OCI-LY3 (cell line): ENCODE results near the gene DLGAP4.

Experiments used
- H2AFZ ChIP-seq: fragments of 200-600, 300-600 bp; shearing (Covaris generic); 2 replicates; pipeline ENCODE4 v1.6.0; 2014; ENCODE audit warnings: antibody characterized with exemption, low read depth, low read length
- H3K27ac ChIP-seq: fragments of 200-600, 300-600 bp; sonication (generic); 2 replicates; pipeline ENCODE4 v1.5.1; 2014; ENCODE audit warnings: mild to moderate bottlenecking, low read length, moderate library complexity, mixed read lengths
- H3K27me3 ChIP-seq: fragments of 200-600, 300-600 bp; sonication (generic); 2 replicates; pipeline ENCODE4 v1.6.1; 2014; ENCODE audit warnings: low read depth, low read length, mixed read lengths
- H3K36me3 ChIP-seq: fragments of 200-600, 300-600 bp; sonication (generic); replicated peaks from 2 replicates; pipeline ENCODE3; 2014; ENCODE audit warnings: low read depth, low read length, mixed read lengths
- H3K4me1 ChIP-seq: fragments of 300-600, 200-600 bp; sonication (generic); 2 replicates; pipeline ENCODE4 v1.6.1; 2014; ENCODE audit warnings: low read length, mixed read lengths
- H3K4me2 ChIP-seq: fragments of 200-600, 300-600 bp; sonication (generic); 2 replicates; pipeline ENCODE4 v1.6.1; 2014; ENCODE audit warnings: low read length, mixed read lengths
- H3K4me3 ChIP-seq: fragments of 300-600, 200-600 bp; sonication (generic); 2 replicates; pipeline ENCODE4 v1.5.1; 2014; ENCODE audit warnings: antibody characterized with exemption, mild to moderate bottlenecking, low read length, moderate library complexity
- H3K79me2 ChIP-seq: fragments of 300-600, 200-600 bp; shearing (Covaris generic); 2 replicates; pipeline ENCODE4 v1.6.1; 2014; ENCODE audit warnings: mild to moderate bottlenecking, low read length, mixed read lengths
- H3K9ac ChIP-seq: fragments of 300-600, 200-600 bp; shearing (Covaris generic); 2 replicates; pipeline ENCODE4 v1.6.0; 2014; ENCODE audit warnings: mild to moderate bottlenecking, low read length, moderate library complexity
- H3K9me3 ChIP-seq: fragments of 200-600, 300-600 bp; shearing (Covaris generic); 2 replicates; pipeline ENCODE4 v1.6.1; 2014; ENCODE audit warnings: low read length, mixed read lengths; ENCODE audit not compliant: insufficient read depth
- H4K20me1 ChIP-seq: fragments of 200-600, 300-600 bp; sonication (generic); 2 replicates; pipeline ENCODE4 v1.6.1; 2016; ENCODE audit warnings: low read length, mixed read lengths; ENCODE audit not compliant: insufficient read depth
- EZH2phosphoT487 ChIP-seq: fragments of 200-600 bp; shearing (Covaris generic); IDR thresholded peaks from 2 replicates; pipeline ENCODE4 v1.6.1; 2018; ENCODE audit warnings: antibody characterized with exemption, mixed run types, low read depth
- TF ChIP-seq, protein P1 (sequence below): fragments of 200-600, 300-600 bp; sonication (generic); IDR thresholded peaks from 2 replicates; pipeline ENCODE4 v1.5.1; 2014; ENCODE audit warnings: antibody characterized with exemption, low read length, low read depth

DLGAP4 gene

DNA sequence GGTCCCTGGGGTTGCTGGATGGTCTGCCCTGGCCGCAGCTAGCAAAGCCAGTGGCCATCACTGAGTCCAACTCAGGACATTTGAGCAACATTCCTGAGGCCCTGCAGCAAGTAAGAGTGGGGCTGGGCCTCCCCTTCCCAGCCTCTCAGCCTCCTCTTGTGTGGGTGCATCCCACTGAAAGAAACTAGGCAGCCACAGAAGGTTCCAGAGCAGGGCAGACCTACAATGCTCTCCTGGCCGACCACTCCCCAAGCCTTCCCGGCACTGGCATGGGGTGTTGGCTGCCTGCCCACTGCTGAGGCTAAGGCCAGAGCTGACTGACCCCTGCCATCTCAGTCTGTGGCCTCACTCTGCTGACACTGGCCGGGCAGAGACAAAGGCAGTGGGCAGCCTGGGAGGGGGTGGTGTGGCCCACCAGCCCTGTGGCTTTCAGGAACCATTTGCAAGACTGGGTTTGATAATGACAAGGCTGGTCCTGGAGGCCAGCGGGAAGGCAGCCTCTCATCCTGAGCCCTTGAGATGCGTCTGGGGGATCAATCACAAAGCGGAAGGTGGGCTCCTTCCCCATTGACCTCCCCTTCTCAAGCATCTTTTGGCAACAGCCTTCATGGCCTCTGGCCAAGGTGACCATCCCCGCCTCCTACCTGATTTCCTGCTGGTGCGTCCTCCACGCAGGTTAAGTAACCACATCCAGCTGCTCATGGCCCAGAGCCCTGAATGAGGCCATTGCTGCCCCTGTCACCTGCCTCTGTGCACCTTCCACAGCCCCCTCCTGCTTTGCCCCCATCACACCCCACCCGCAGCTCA lies 9.6 kb downstream of the DLGAP4 start:
- no peaks in the 10 kb centered on the region for H3K79me2 ChIP-seq
- TF ChIP-seq, protein P1, sequence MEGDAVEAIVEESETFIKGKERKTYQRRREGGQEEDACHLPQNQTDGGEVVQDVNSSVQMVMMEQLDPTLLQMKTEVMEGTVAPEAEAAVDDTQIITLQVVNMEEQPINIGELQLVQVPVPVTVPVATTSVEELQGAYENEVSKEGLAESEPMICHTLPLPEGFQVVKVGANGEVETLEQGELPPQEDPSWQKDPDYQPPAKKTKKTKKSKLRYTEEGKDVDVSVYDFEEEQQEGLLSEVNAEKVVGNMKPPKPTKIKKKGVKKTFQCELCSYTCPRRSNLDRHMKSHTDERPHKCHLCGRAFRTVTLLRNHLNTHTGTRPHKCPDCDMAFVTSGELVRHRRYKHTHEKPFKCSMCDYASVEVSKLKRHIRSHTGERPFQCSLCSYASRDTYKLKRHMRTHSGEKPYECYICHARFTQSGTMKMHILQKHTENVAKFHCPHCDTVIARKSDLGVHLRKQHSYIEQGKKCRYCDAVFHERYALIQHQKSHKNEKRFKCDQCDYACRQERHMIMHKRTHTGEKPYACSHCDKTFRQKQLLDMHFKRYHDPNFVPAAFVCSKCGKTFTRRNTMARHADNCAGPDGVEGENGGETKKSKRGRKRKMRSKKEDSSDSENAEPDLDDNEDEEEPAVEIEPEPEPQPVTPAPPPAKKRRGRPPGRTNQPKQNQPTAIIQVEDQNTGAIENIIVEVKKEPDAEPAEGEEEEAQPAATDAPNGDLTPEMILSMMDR: no peak
- no peak for TF ChIP-seq EZH2phosphoT487
- H3K27ac ChIP-seq: no peak overlapping the region
- 0 out of 2 replicates have a peak, but pooled peaks cover 6% of the 10 kb centered on the region for H3K27me3 ChIP-seq
- no peaks in the 10 kb centered on the region for H4K20me1 ChIP-seq
- no peak overlapping the region for H2AFZ ChIP-seq
- no peaks in the 10 kb centered on the region for H3K9me3 ChIP-seq
- no peaks in the 10 kb centered on the region for H3K36me3 ChIP-seq
- no peak overlapping the region for H3K4me3 ChIP-seq
- no peak overlapping the region for H3K9ac ChIP-seq
- H3K4me2 ChIP-seq: no peak overlapping the region
- no peaks in the 10 kb centered on the region for H3K4me1 ChIP-seq

DNA sequence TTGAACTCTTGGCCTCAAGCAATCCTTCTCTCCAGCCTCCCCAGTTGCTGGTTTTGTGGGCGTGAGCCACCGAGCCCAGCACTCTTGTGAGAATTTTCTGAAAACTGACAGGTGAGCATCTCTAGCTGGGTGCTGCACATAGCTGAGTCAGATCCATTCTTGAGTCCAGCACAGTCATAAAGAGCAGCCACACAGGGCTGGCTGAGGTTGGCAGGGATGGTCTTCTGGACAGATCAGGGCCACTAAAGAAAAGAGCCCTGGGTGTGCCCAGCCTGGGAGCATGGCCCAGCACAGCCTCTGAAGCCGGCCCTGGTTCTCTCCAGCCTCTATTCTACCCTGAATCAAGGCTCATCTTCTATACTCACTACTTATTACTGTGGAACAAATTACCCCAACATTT lies 11.5 kb downstream of the DLGAP4 start:
- Histone ChIP-seq H3K9ac (no peak overlapping the region), H3K4me1 (no peaks in the 10 kb centered on the region), H4K20me1 (no peaks in the 10 kb centered on the region), H3K4me3 (no peak overlapping the region), H3K36me3 (no peaks in the 10 kb centered on the region), H3K9me3 (no peaks in the 10 kb centered on the region), H3K27ac (no peak overlapping the region), H3K4me2 (no peak overlapping the region), H2AFZ (no peak overlapping the region), H3K79me2 (no peaks in the 10 kb centered on the region), H3K27me3 (no peaks in the 10 kb centered on the region)
- no peak for TF ChIP-seq EZH2phosphoT487
- TF ChIP-seq, protein P1: no peak

DNA sequence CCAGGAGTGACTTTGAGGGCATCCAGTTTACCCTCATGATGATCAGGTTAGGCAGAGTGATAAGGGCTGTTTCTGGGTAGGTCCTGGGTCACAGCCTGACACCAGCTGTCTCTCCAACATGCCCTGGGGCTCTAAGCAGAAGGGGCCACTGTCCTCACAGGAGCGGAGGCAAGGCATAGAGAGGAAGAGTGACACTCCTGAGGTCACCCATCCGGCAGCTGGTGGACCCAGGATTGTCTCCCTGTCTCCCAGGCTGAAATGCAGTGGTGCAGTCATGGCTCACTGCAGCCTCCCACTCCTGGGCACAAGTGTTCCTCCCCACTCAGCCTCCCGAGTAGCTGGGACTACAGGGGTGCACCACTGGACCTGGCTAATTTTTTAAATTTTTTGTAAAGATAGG lies 12.0 kb downstream of the DLGAP4 start:
- Histone ChIP-seq H3K36me3 (no peaks in the 10 kb centered on the region), H3K79me2 (no peaks in the 10 kb centered on the region), H3K4me3 (no peak overlapping the region), H3K9ac (no peak overlapping the region), H3K27me3 (0 out of 2 replicates have a peak, but pooled peaks cover under 1% of the 10 kb centered on the region), H4K20me1 (no peaks in the 10 kb centered on the region), H3K9me3 (no peaks in the 10 kb centered on the region), H2AFZ (no peak overlapping the region), H3K4me1 (no peaks in the 10 kb centered on the region), H3K4me2 (no peak overlapping the region), H3K27ac (no peak overlapping the region)
- no peak for TF ChIP-seq EZH2phosphoT487
- TF ChIP-seq, protein P1: no peak

DNA sequence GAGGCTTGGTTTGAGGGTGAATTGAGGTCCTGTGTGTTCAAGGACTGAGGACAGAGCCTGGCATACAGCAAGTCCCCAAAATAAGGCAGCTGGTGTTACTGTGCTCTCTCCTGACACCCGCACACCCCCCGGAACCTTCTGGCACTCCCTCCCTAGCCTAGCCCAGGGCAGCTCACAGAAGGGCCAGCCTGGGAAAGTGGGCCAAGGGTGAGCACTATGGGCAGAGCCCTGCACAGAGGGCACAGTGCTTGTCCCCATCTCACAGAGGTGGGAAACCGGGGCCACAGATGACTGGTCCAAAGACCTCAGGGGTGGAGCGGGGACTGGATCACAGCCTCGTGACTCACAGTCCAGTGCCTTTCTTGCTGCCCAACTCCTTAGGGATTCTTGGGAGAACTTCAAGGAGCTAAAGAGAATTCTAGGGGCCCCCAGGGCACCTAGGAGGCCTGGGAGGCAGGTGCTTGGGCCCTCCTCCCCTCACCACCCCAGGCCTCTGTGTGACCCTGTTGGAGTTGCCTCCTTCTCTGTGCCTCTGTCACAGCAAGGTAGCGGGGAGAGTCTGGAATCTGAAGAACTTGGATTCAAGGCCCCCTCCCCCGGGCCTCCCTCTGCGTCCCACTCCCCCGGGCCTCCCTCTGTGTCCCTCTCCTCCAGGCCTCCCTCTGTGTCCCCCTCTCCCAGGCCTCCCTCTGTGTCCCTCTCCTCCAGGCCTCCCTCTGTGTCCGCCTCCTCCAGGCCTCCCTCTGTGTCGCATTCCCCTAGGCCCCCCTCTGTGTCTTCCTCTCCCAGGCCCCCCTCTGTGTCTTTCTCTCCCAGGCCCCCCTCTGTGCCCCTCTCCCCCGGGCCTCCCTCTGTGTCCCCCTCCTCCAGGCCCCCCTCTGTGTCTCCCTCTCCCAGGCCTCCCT lies 13.5 kb downstream of the DLGAP4 start:
- Histone ChIP-seq H3K4me2 (no peak overlapping the region), H4K20me1 (no peaks in the 10 kb centered on the region), H3K36me3 (no peaks in the 10 kb centered on the region), H3K9ac (no peak overlapping the region), H3K4me3 (no peak overlapping the region), H3K4me1 (no peaks in the 10 kb centered on the region), H3K27me3 (0 out of 2 replicates have a peak, but pooled peaks cover 4% of the 10 kb centered on the region), H2AFZ (no peak overlapping the region), H3K9me3 (no peaks in the 10 kb centered on the region), H3K27ac (no peak overlapping the region), H3K79me2 (no peaks in the 10 kb centered on the region)
- TF ChIP-seq, protein P1: no peak
- no peak for TF ChIP-seq EZH2phosphoT487
